ENCODE measurements around the gene IFT80. TPM values are rescaled to one million over a fixed set of nuclear protein-coding genes. Genes with fewer than 3 reads are reported as not detected.

IFT80 gene
- total and polyA plus RNA-seq, 2 donors from 2014 or later: 17.5 to 36.6 TPM

- Histone ChIP-seq H3K4me3 (ENCODE audit: low read length in 3 of 3) (no peak overlapping the region), H3K36me3 (ENCODE audit: control insufficient read depth in 2 of 3, insufficient read depth in 3 of 3, low read length in 3 of 3) (no peaks in the 10 kb centered on the region), H3K27me3 (ENCODE audit: control insufficient read depth, insufficient read depth, low read length) (no peaks in the 10 kb centered on the region), H3K9me3 (ENCODE audit: control insufficient read depth in 2 of 3, insufficient read depth in 1 of 3, low read length in 3 of 3) (no peaks in the 10 kb centered on the region), H3K9ac (ENCODE audit: low read length in 3 of 3) (no peak overlapping the region), H3K27ac (ENCODE audit: low read depth in 2 of 2, low read length in 2 of 2) (no peak overlapping the region), H3K4me1 (ENCODE audit: control insufficient read depth in 2 of 3, insufficient read depth in 2 of 3, low read depth in 1 of 3, low read length in 3 of 3) (no peaks in the 10 kb centered on the region)
- TF ChIP-seq, protein P1, sequence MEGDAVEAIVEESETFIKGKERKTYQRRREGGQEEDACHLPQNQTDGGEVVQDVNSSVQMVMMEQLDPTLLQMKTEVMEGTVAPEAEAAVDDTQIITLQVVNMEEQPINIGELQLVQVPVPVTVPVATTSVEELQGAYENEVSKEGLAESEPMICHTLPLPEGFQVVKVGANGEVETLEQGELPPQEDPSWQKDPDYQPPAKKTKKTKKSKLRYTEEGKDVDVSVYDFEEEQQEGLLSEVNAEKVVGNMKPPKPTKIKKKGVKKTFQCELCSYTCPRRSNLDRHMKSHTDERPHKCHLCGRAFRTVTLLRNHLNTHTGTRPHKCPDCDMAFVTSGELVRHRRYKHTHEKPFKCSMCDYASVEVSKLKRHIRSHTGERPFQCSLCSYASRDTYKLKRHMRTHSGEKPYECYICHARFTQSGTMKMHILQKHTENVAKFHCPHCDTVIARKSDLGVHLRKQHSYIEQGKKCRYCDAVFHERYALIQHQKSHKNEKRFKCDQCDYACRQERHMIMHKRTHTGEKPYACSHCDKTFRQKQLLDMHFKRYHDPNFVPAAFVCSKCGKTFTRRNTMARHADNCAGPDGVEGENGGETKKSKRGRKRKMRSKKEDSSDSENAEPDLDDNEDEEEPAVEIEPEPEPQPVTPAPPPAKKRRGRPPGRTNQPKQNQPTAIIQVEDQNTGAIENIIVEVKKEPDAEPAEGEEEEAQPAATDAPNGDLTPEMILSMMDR (IDR thresholded peaks at IDR 0.05; ENCODE audit: borderline replicate concordance, extremely low read depth, insufficient read depth): no peak
- DNase-seq (no peak), FAIRE-seq (no peak)
- intact Hi-C loops (cut with DNase I): no loop called here
Observed at GRCh38 chr3:160280836-160281235, 118.2 kb downstream of the IFT80 start.

GRCh38 chr3:160279657-160280056 lies 119.4 kb downstream of the IFT80 start:
- no peaks in the 10 kb centered on the region for H3K27me3 ChIP-seq (ENCODE audit: control insufficient read depth, insufficient read depth, low read length)
- H3K9me3 ChIP-seq (ENCODE audit: control insufficient read depth in 2 of 3, insufficient read depth in 1 of 3, low read length in 3 of 3): no peaks in the 10 kb centered on the region
- FAIRE-seq (no peak), DNase-seq (peak in 1 of 5 donors; percentile 2)
- no peaks in the 10 kb centered on the region for H3K36me3 ChIP-seq (ENCODE audit: control insufficient read depth in 2 of 3, insufficient read depth in 3 of 3, low read length in 3 of 3)
- intact Hi-C loops (cut with DNase I): no loop called here
- no peak overlapping the region for H3K4me3 ChIP-seq (ENCODE audit: low read length in 3 of 3)
- H3K4me1 ChIP-seq (ENCODE audit: control insufficient read depth in 2 of 3, insufficient read depth in 2 of 3, low read depth in 1 of 3, low read length in 3 of 3): no peaks in the 10 kb centered on the region
- TF ChIP-seq, protein P1 (IDR thresholded peaks at IDR 0.05; ENCODE audit: borderline replicate concordance, extremely low read depth, insufficient read depth): no peak
- H3K27ac ChIP-seq (ENCODE audit: low read depth in 2 of 2, low read length in 2 of 2): no peak overlapping the region
- no peak overlapping the region for H3K9ac ChIP-seq (ENCODE audit: low read length in 3 of 3)

DNA sequence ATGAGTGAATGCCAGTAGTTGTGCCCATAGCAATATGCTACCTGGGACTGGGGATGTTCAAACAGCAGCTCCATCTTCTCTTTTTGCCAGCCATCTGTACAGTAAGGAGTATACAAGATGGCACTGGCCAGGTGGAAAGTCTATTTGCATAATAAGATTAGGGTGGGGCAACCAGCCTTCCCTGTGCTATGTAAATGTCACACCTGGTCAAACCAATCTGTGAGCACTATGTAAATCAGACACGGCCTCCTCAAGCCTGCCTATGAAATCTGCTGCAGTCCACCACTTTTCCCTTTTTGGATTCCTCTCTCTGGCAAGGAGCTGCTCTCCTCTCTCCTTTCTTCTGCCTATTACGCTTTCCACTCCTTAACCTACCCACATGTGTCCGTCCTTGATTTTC lies 120.8 kb downstream of the IFT80 start:
- H3K4me3 ChIP-seq (ENCODE audit: low read length in 3 of 3): no peak overlapping the region
- FAIRE-seq (no peak), DNase-seq (no peak)
- no peaks in the 10 kb centered on the region for H3K27me3 ChIP-seq (ENCODE audit: control insufficient read depth, insufficient read depth, low read length)
- no peak overlapping the region for H3K9ac ChIP-seq (ENCODE audit: low read length in 3 of 3)
- H3K36me3 ChIP-seq (ENCODE audit: control insufficient read depth in 2 of 3, insufficient read depth in 3 of 3, low read length in 3 of 3): peaks cover 0 to 4% (median 0%) of the 10 kb centered on the region in 3 donors
- no peaks in the 10 kb centered on the region for H3K4me1 ChIP-seq (ENCODE audit: control insufficient read depth in 2 of 3, insufficient read depth in 2 of 3, low read depth in 1 of 3, low read length in 3 of 3)
- intact Hi-C loops (cut with DNase I): no loop called here
- TF ChIP-seq, protein P1 (IDR thresholded peaks at IDR 0.05; ENCODE audit: borderline replicate concordance, extremely low read depth, insufficient read depth): no peak
- no peaks in the 10 kb centered on the region for H3K9me3 ChIP-seq (ENCODE audit: control insufficient read depth in 2 of 3, insufficient read depth in 1 of 3, low read length in 3 of 3)
- no peak overlapping the region for H3K27ac ChIP-seq (ENCODE audit: low read depth in 2 of 2, low read length in 2 of 2)

DNA sequence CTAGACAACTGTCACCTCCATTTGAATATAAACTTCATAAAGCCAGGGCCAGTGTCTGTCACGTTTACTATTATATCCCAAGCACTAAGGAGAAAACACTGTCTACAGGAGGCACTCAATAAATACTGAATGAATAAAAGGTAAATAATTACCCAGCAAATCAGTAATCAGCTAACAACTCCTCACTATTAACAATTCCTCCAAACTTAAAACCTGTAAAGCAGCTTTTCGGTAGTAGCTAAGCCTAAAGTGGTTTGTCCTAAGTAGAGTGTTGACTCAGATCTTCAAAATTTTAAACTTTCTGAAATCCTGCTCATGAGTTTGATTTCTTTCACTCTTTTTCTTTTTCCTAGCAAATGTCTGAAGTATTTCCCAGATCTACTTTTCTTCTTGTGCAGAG lies 133.9 kb downstream of the IFT80 start:
- H3K36me3 ChIP-seq (ENCODE audit: control insufficient read depth in 2 of 3, insufficient read depth in 3 of 3, low read length in 3 of 3): no peaks in the 10 kb centered on the region
- no peak overlapping the region for H3K4me3 ChIP-seq (ENCODE audit: low read length in 3 of 3)
- intact Hi-C loops (cut with DNase I): no loop called here
- no peak overlapping the region for H3K27ac ChIP-seq (ENCODE audit: low read depth in 2 of 2, low read length in 2 of 2)
- H3K9ac ChIP-seq (ENCODE audit: low read length in 3 of 3): no peak overlapping the region
- no peak for DNase-seq
- H3K9me3 ChIP-seq (ENCODE audit: control insufficient read depth in 2 of 3, insufficient read depth in 1 of 3, low read length in 3 of 3): no peaks in the 10 kb centered on the region
- no peaks in the 10 kb centered on the region for H3K27me3 ChIP-seq (ENCODE audit: control insufficient read depth, insufficient read depth, low read length)
- TF ChIP-seq, protein P1 (IDR thresholded peaks at IDR 0.05; ENCODE audit: borderline replicate concordance, extremely low read depth, insufficient read depth): no peak
- no peak for FAIRE-seq
- H3K4me1 ChIP-seq (ENCODE audit: control insufficient read depth in 2 of 3, insufficient read depth in 2 of 3, low read depth in 1 of 3, low read length in 3 of 3): no peaks in the 10 kb centered on the region

Data from kidney (tissue), 14 donors.